HCT116 (cell line): ENCODE results near the gene RECQL5. TPM values are rescaled to one million over a fixed set of nuclear protein-coding genes. Genes with fewer than 3 reads are reported as not detected.

Experiments
- ATAC-seq: fragments of 200-7000 bp; cut with Tn5 transposase; 2 replicates; pipeline ENCODE4 v1.9.1; 2020; ENCODE audit warnings: mild to moderate bottlenecking, moderate library complexity
- BruUV-seq: library from RNA; stranded (reverse); fragments of 400-500 nt; replicated peaks from 2 replicates; lab custom pipeline; 2021; lab: Mats Ljungman, UMichigan
- CTCF ChIA-PET: fragments of 300-600 bp; sonication (Branson Sonifier 250); formaldehyde crosslinking; loops from one replicate; lab custom pipeline; 2021; ENCODE audit warnings: antibody characterized with exemption; lab: Charles Lee
- POLR2A ChIA-PET: fragments of 300-600, 350-600 bp; sonication (Branson Sonifier 250); formaldehyde crosslinking; loops from one replicate; lab custom pipeline; 2021; ENCODE audit warnings: antibody characterized with exemption; lab: Charles Lee
- RAD21 ChIA-PET, 2 experiments: fragments of 300-600 bp; sonication (Branson Sonifier 250); formaldehyde crosslinking; loops; one replicate each; lab custom pipeline; 2023; ENCODE audit warnings: low total read pairs in 2 of 2; ENCODE audit not compliant: uncharacterized antibody in 2 of 2, unreplicated experiment in 2 of 2, low non-redundant PET in 1 of 2; lab: Charles Lee
- DNase-seq: peaks from one replicate; pipeline ENCODE4 v3.0.0-alpha.2; 2010; ENCODE audit warnings: low read depth, low spot score
- H2AFZ ChIP-seq: fragments of 200-600 bp; shearing (Covaris generic), sonication (generic); 2 replicates; pipeline ENCODE4 v1.6.1; 2017; ENCODE audit warnings: low read depth, mixed run types, mixed read lengths, antibody characterized with exemption, low read length; ENCODE audit not compliant: poor library complexity, severe bottlenecking
- H3K27ac ChIP-seq: 2 replicates; pipeline ENCODE4 v1.5.1; 2012; ENCODE audit warnings: low read depth, low read length
- H3K27me3 ChIP-seq: fragments of 200-600 bp; sonication (generic); 2 replicates; pipeline ENCODE4 v1.6.1; 2016; ENCODE audit warnings: mixed run types, low read length, mixed read lengths; ENCODE audit not compliant: insufficient read depth
- H3K36me3 ChIP-seq, 2 experiments: fragments of 200-500 bp in 1 of 2; fragments of 200-600 bp in 1 of 2; sonication (Bioruptor generic) in 1 of 2; sonication (generic) in 1 of 2; 2 replicates each; pipeline versions ENCODE4 v1.5.1 to v1.6.1; 2014 to 2016; ENCODE audit warnings: low read length in 2 of 2, inconsistent platforms in 1 of 2, mixed read lengths in 1 of 2, mixed run types in 1 of 2; ENCODE audit not compliant: insufficient read depth in 2 of 2, control insufficient read depth in 1 of 2
- H3K4me1 ChIP-seq, 2 experiments: fragments of 200-600 bp in 1 of 2; sonication (generic) in 1 of 2; 2 replicates each; pipeline versions ENCODE4 v1.5.1 to v1.6.1; 2012 to 2017; ENCODE audit warnings: low read length in 2 of 2, inconsistent platforms in 1 of 2, mild to moderate bottlenecking in 1 of 2, mixed read lengths in 1 of 2, mixed run types in 1 of 2, moderate library complexity in 1 of 2; ENCODE audit not compliant: insufficient read depth in 2 of 2, control insufficient read depth in 1 of 2
- H3K4me2 ChIP-seq: fragments of 200-600 bp; sonication (generic); 2 replicates; pipeline ENCODE4 v1.6.1; 2017; ENCODE audit warnings: mixed run types, low read length, mixed read lengths
- H3K4me3 ChIP-seq, 2 experiments: fragments of 200-600 bp in 1 of 2; sonication (generic) in 1 of 2; replicated peaks in 1 of 2; 2 replicates each; pipeline ENCODE4 v1.5.1; 2011 to 2016; ENCODE audit warnings: low read length in 2 of 2, control low read depth in 1 of 2, low read depth in 1 of 2, mild to moderate bottlenecking in 1 of 2, mixed read lengths in 1 of 2, mixed run types in 1 of 2
- H3K79me2 ChIP-seq: fragments of 200-600 bp; sonication (generic); 2 replicates; pipeline ENCODE4 v1.6.1; 2017; ENCODE audit warnings: mild to moderate bottlenecking, mixed run types, low read length, moderate library complexity, mixed read lengths; ENCODE audit not compliant: insufficient read depth
- H3K9ac ChIP-seq: fragments of 200-600 bp; sonication (generic); 2 replicates; pipeline ENCODE4 v1.6.1; 2016; ENCODE audit warnings: low read length, mixed read lengths
- H3K9me2 ChIP-seq: fragments of 200-600 bp; sonication (generic), shearing (Covaris generic); 2 replicates; pipeline ENCODE4 v1.6.1; 2017; ENCODE audit warnings: mixed run types, mild to moderate bottlenecking, moderate library complexity; ENCODE audit not compliant: insufficient read depth
- H3K9me3 ChIP-seq, 2 experiments: fragments of 200-500 bp in 1 of 2; fragments of 200-600 bp in 1 of 2; sonication (Bioruptor generic) in 1 of 2; sonication (generic) in 1 of 2; 2 replicates each; pipeline ENCODE4 v1.6.1; 2014 to 2017; ENCODE audit warnings: low read length in 2 of 2, mixed read lengths in 2 of 2, inconsistent platforms in 1 of 2, low read depth in 1 of 2, mild to moderate bottlenecking in 1 of 2, mixed run types in 1 of 2, moderate library complexity in 1 of 2; ENCODE audit not compliant: control insufficient read depth in 1 of 2, insufficient read depth in 1 of 2
- H4K20me1 ChIP-seq: fragments of 200-600 bp; sonication (generic), shearing (Covaris generic); 2 replicates; pipeline ENCODE4 v1.6.1; 2017; ENCODE audit warnings: mixed run types, mild to moderate bottlenecking, moderate library complexity; ENCODE audit not compliant: insufficient read depth
- FOSL1 ChIP-seq: IDR thresholded peaks from 2 replicates; pipeline ENCODE4 v1.6.1; 2012; ENCODE audit warnings: low read depth
- POLR2AphosphoS5 ChIP-seq: IDR thresholded peaks from 2 replicates; pipeline ENCODE4 v1.6.1; 2011; ENCODE audit warnings: mild to moderate bottlenecking, low read depth, low read length, moderate library complexity
- REST ChIP-seq: IDR thresholded peaks from 2 replicates; pipeline ENCODE4 v1.6.1; 2012; ENCODE audit warnings: low read depth
- SIN3A ChIP-seq: IDR thresholded peaks from 2 replicates; pipeline ENCODE4 v1.6.1; 2012; ENCODE audit warnings: low read depth
- SP1 ChIP-seq: IDR thresholded peaks from 2 replicates; pipeline ENCODE4 v1.6.1; 2012; ENCODE audit warnings: low read depth
- intact Hi-C: fragments of 100-400 bp; cut with micrococcal nuclease; formaldehyde crosslinking; loops from 2 replicates; pipeline ENCODE4 v1.10.0; 2022
- total RNA-seq: library from RNA; stranded (reverse); gene quantifications from one replicate; pipeline ENCODE4 v1.2.1, GENCODE V29; 2021; ENCODE audit not compliant: unreplicated experiment

The RECQL5 gene
- total RNA-seq, 1 experiment from 2014 or later, result 83.3 TPM

DNA sequence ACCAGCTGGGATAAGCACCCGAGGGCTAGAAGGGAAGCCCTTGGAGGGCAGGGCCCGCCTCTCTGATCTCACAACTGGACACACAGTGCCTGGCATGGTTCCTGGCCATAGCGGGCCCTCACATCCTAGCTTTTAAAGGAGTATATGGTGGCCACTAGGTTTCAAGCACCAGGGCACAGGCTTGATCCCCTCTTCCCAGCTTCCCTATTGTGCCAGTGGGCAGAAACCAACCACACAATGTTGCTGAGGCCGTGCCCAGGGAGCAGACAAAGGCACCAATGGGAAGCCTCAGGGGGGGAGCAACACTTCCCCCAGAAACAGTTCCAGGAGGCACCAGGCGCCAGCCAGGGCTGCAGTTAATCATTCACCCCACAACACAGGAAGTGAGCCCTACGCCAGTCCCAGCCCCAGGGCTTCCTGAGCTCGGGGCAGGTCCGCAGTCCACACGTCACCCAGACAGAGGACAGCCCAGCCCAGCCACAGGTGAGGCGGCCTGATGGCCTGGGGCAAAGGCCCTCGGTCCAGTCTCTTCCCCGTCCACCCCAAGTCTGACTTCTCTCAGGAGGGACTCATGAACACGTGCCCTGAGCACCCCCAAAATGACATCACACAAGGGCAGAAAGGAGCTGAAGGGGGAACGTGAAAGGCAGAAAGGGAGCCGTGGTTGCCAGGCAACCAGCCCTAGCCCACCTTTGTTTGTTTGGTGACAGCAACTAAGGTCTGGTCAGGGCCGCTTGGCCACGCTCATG lies 20.9 kb downstream of the RECQL5 start:
- Histone ChIP-seq H2AFZ (no peak overlapping the region), H3K9ac (peak overlapping the region; percentile 72), H3K36me3 (peaks cover 13 to 17% of the 10 kb centered on the region in 2 experiments; a peak in 3 of 4 replicates), H3K9me3 (no peaks in the 10 kb centered on the region), H3K4me3 (peak overlapping the region; percentile 8 to 55), H3K79me2 (no peaks in the 10 kb centered on the region), H3K27me3 (no peaks in the 10 kb centered on the region), H3K9me2 (no peaks in the 10 kb centered on the region), H3K4me2 (peak overlapping the region; percentile 91), H3K4me1 (peaks cover 34 to 60% of the 10 kb centered on the region in 2 experiments), H4K20me1 (no peaks in the 10 kb centered on the region), H3K27ac (peak overlapping the region; percentile 77)
- CTCF ChIA-PET, result interaction anchor here (0.7 to 3.6 kb wide), 12 partner anchors 8 to 129 kb away, joined by 3 to 80 read pairs (median 4); partner anchors contain the start of genes SMIM5 and TSEN54
- peak; percentile 73 for TF ChIP-seq SP1
- TF ChIP-seq POLR2AphosphoS5, result peak; percentile 51; the same call in 1 of the 2 replicates
- TF ChIP-seq SIN3A, result no peak
- no peak for TF ChIP-seq REST
- TF ChIP-seq FOSL1, result no peak
- peak; percentile 89 for ATAC-seq
- peak; percentile 64 for DNase-seq
- intact Hi-C loops, result no loop called here
- RAD21 ChIA-PET, result interaction anchor here in 1 of 2 experiments (0.6 kb wide), 1 partner anchor 31 kb away, joined by 3 read pairs; no protein-coding TSS in a partner anchor
- POLR2A ChIA-PET, result interaction anchor here (0.9 to 2.8 kb wide), 5 partner anchors 8 to 134 kb away, joined by 3 to 17 read pairs (median 4); partner anchors contain the start of gene SMIM5
- no TSS peak for BruUV-seq
